Stomach smooth muscle (tissue), 2 donors: ENCODE data around the gene FBXL16.

Experiments
- H3K27ac ChIP-seq: one replicate; pipeline ENCODE4 v1.7.0; 2013; ENCODE audit warnings: mild to moderate bottlenecking, low read length, inconsistent platforms
- H3K27me3 ChIP-seq, 2 donors: one replicate each; pipeline ENCODE4 v1.7.0; 2013; ENCODE audit warnings: low read length in 2 of 2; ENCODE audit not compliant: insufficient read depth in 2 of 2, control insufficient read depth in 1 of 2
- H3K36me3 ChIP-seq, 2 donors: one replicate each; pipeline ENCODE4 v1.7.0; 2013; ENCODE audit warnings: low read length in 2 of 2; ENCODE audit not compliant: control insufficient read depth in 2 of 2, insufficient read depth in 2 of 2
- H3K4me1 ChIP-seq: one replicate; pipeline ENCODE4 v1.7.0; 2013; ENCODE audit warnings: low read length; ENCODE audit not compliant: control insufficient read depth, insufficient read depth
- H3K4me3 ChIP-seq, 2 donors: one replicate each; pipeline ENCODE4 v1.7.0; 2013; ENCODE audit warnings: low read length in 2 of 2
- H3K9ac ChIP-seq, 2 donors: one replicate each; pipeline ENCODE4 v1.7.0; 2013; ENCODE audit warnings: low read length in 2 of 2, mild to moderate bottlenecking in 1 of 2
- H3K9me3 ChIP-seq, 2 donors: one replicate each; pipeline ENCODE4 v1.7.0; 2013; ENCODE audit warnings: low read length in 2 of 2; ENCODE audit not compliant: control insufficient read depth in 2 of 2
- donor health status: healthy.
- donor health status: Pancreatic carcinoma.

FBXL16 gene

DNA sequence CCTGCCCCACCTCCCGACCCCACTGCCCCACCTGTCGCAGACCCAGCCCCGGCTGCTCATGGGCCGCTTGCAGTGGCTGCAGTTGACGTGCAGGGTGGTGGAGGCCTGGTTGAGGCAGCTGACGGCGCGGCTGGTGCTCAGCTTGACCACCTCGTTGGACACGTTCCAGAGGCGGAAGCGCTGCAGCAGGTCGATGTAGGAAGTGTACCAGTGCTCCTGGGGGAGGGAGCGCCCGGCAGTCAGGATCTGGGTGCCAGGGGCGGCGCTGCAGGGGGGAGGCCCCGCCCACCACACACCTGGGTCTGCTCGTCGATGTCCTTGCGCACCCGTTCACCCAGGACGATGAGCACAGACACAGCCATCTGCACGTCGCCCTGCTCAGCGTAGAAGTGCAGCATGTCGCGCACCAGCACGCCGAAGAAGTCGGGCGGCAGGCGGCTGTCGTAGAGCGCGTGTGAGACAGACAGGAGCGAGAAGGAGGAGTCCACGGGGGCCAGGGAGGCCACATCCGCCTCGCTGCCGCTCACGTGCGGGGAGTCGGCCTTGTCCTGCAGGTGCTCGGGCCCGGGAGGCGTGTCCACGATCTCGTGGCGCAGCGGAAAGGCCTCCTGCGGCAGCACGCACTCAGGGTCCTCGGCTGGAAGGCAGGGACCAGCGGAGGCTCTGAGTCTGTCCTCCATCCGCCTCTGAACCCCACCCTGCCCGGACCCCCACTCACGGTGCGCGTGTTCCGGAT lies 20.5 kb downstream of the FBXL16 start:
- Histone ChIP-seq H3K4me3 (peak overlapping the region in 1 of 2 donors; percentile 40), H3K9me3 (no peaks in the 10 kb centered on the region), H3K36me3 (peaks cover 12 to 17% of the 10 kb centered on the region in 2 donors), H3K9ac (no peak overlapping the region), H3K27ac (no peak overlapping the region), H3K4me1 (peaks cover 61% of the 10 kb centered on the region), H3K27me3 (no peaks in the 10 kb centered on the region)

GRCh38 chr16:684071-684794 lies 21.4 kb downstream of the FBXL16 start, which contains the start of gene JMJD8:
JMJD8 (minus strand) TSS chr16:684334; CDS start chr16:684319, 15 bp downstream.
- Histone ChIP-seq H3K4me1 (peaks cover 58% of the 10 kb centered on the region), H3K9ac (peak within 1 kb of the TSS; percentile 42 to 63), H3K36me3 (peaks cover 12 to 17% of the 10 kb centered on the region in 2 donors), H3K4me3 (peak within 1 kb of the TSS; percentile 75 to 81), H3K27me3 (no peaks in the 10 kb centered on the region), H3K27ac (peak within 1 kb of the TSS; percentile 58), H3K9me3 (no peaks in the 10 kb centered on the region)

DNA sequence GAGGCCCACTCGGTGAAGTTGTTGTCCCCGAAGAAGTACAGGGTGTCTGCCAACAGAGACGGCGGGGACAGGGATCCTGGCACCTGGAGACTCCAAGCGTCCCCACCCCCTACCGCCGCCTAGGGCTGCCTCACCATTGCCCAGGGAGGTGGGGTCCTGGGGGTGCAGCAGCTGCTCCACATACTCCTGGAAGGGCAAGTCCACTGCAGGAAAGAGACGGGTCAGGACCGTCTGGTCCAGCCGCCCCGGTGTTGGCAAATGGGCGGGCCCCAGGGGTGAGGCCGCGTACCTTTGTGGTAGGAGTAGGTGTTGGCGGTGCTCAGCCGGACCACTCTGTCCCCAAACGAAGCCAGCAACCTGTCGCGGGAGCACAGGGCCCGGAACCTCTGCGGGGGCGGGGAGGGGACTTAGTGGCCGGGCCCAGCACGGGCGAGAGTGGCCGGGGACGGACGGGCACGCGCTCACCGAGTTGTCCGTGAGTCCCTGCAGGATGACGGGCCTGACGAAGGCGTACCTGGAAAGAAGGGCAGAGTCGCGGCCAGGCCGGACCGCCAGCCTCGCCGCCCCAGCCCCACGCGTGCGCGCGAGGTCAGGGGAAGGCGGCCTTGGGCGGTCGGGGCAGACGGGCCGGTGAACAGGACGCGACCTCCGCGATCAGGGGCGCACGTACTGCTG lies 22.1 kb downstream of the FBXL16 start:
- H3K27ac ChIP-seq: no peak overlapping the region

GRCh38 chr16:682493-683395 lies 22.9 kb downstream of the FBXL16 start:
- Histone ChIP-seq H3K36me3 (peaks cover 12 to 17% of the 10 kb centered on the region in 2 donors), H3K27ac (no peak overlapping the region), H3K9me3 (no peaks in the 10 kb centered on the region), H3K4me1 (peaks cover 52% of the 10 kb centered on the region), H3K4me3 (peak overlapping the region in 1 of 2 donors; percentile 81), H3K27me3 (no peaks in the 10 kb centered on the region), H3K9ac (no peak overlapping the region)

More for the DNA sequence above, 22.1 kb downstream of the FBXL16 start:
- H3K9ac ChIP-seq: peak overlapping the region in 1 of 2 donors; percentile 53
- H3K9me3 ChIP-seq: no peaks in the 10 kb centered on the region
- peaks cover 12 to 17% of the 10 kb centered on the region in 2 donors for H3K36me3 ChIP-seq
- no peaks in the 10 kb centered on the region for H3K27me3 ChIP-seq
- H3K4me1 ChIP-seq: peaks cover 53% of the 10 kb centered on the region
- H3K4me3 ChIP-seq: peak overlapping the region; percentile 63 to 81

GRCh38 chr16:681746-682427 lies 23.7 kb downstream of the FBXL16 start:
- Histone ChIP-seq H3K4me3 (peak overlapping the region; percentile 81 to 83), H3K36me3 (peaks cover 12 to 17% of the 10 kb centered on the region in 2 donors), H3K27ac (no peak overlapping the region), H3K4me1 (peaks cover 52% of the 10 kb centered on the region), H3K27me3 (no peaks in the 10 kb centered on the region), H3K9me3 (no peaks in the 10 kb centered on the region), H3K9ac (no peak overlapping the region)

- H3K9ac ChIP-seq: peak overlapping the region; percentile 75 to 80
- peak overlapping the region; percentile 67 for H3K27ac ChIP-seq
- peaks cover 56% of the 10 kb centered on the region for H3K4me1 ChIP-seq
- no peaks in the 10 kb centered on the region for H3K9me3 ChIP-seq
- H3K36me3 ChIP-seq: peaks cover 12 to 17% of the 10 kb centered on the region in 2 donors
- no peaks in the 10 kb centered on the region for H3K27me3 ChIP-seq
- H3K4me3 ChIP-seq: peak overlapping the region; percentile 81 to 83
These were observed 24.4 kb downstream of the FBXL16 start for GRCh38 chr16:680967-681745.

DNA sequence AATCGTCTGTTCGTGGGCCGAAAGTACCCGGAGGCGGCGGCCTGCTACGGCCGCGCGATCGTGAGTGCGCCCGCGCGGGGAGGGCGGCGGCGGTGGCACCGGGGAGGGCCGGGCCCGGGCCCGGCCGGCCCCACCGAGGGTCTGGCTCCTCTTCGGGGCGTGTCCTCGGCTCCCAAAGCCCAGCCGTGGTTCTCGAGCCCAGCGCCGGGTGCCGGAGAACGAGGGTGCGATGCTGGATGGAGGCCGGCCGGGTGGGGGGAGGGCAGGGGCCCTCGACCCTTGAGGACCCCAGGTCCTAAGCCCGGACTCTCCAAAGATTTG lies 25.0 kb downstream of the FBXL16 start:
- peak overlapping the region; percentile 67 for H3K27ac ChIP-seq
- peak overlapping the region; percentile 75 to 80 for H3K9ac ChIP-seq
- H3K4me3 ChIP-seq: peak overlapping the region; percentile 81 to 83
- no peaks in the 10 kb centered on the region for H3K9me3 ChIP-seq
- H3K4me1 ChIP-seq: peaks cover 60% of the 10 kb centered on the region
- H3K36me3 ChIP-seq: peaks cover 12 to 17% of the 10 kb centered on the region in 2 donors
- no peaks in the 10 kb centered on the region for H3K27me3 ChIP-seq

DNA sequence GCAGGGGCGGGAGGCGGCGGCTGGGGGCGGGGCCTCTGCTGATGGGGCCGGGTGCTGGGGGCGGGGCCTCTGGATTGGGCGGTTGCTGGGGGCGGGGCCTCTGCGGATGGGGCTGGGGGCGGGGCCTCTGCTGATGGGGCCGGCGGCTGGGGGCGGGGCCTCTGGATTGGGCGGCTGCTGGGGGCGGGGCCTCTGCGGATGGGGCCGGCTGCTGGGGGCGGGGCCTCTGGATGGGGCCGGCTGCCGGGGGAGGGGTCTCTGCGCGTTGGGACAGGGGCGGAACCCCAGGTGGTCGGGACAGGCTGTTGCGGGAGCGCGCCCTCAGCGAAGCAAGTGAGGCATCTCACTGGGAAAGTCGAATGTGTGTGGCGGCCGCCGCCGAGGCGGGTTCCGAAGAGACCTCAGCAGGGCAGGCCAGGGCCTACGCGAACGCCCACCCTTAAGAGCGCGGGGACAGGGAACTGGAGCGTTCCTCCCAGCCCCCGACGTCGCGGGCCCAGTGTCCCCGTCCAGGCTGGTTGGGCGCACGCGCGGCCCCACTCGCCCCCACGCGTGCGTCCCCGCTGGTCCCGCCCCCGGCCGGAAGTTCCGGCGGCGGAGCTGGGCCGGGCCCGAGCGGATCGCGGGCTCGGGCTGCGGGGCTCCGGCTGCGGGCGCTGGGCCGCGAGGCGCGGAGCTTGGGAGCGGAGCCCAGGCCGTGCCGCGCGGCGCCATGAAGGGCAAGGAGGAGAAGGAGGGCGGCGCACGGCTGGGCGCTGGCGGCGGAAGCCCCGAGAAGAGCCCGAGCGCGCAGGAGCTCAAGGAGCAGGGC lies 25.6 kb downstream of the FBXL16 start, which contains the start of gene STUB1:
TSS of gene STUB1 (plus strand) at position 597 of the 811 bp plus-strand sequence. CDS start at position 713, 116 bp downstream.
- Histone ChIP-seq H3K4me1 (peaks cover 60% of the 10 kb centered on the region), H3K9me3 (no peaks in the 10 kb centered on the region)

More for the DNA sequence above, 25.6 kb downstream of the FBXL16 start, which contains the start of gene STUB1:
- Histone ChIP-seq H3K27me3 (peaks cover 0 to 3% of the 10 kb centered on the region in 2 donors), H3K36me3 (peaks cover 12 to 17% of the 10 kb centered on the region in 2 donors), H3K4me3 (peak within 1 kb of the TSS; percentile 81 to 83), H3K9ac (peak within 1 kb of the TSS; percentile 75 to 80), H3K27ac (peak within 1 kb of the TSS; percentile 67)
